Retina (tissue), 1 donor: ENCODE measurements around the gene CUEDC2.
"Not testable (repeated sequence)": the region's sequence is repeated elsewhere in the genome, so short reads cannot be mapped to it uniquely, and the experiment has no call there.

ENCODE experiments used
- DNase-seq: peaks from one replicate; pipeline ENCODE4 v3.0.0-alpha.2; 2016

The CUEDC2 gene

GRCh38 chr10:102454662-102455487, 22.5 kb upstream of the CUEDC2 start:
- DNase-seq: not testable (repeated sequence)

GRCh38 chr10:102453502-102453901, 21.1 kb upstream of the CUEDC2 start:
- no peak for DNase-seq

GRCh38 chr10:102452672-102453340, 20.4 kb upstream of the CUEDC2 start:
- DNase-seq: no peak

GRCh38 chr10:102451105-102451969, 19.0 kb upstream of the CUEDC2 start, which contains the start of gene C10orf95:
Gene C10orf95, minus strand, starts transcription at chr10:102451543. Its CDS starts 450 bp downstream, at chr10:102451093.
- DNase-seq: peak; percentile 74

- peak; percentile 84 for DNase-seq
These were observed 18.2 kb upstream of the CUEDC2 start for GRCh38 chr10:102450374-102451104.

GRCh38 chr10:102450124-102450373, 17.7 kb upstream of the CUEDC2 start:
- DNase-seq: no peak

GRCh38 chr10:102449321-102450123, 17.1 kb upstream of the CUEDC2 start:
- DNase-seq: peak; percentile 50

- DNase-seq: no peak
These were observed 12.5 kb upstream of the CUEDC2 start for GRCh38 chr10:102444851-102445250.

GRCh38 chr10:102438374-102438773, 6.0 kb upstream of the CUEDC2 start:
- DNase-seq: no peak

GRCh38 chr10:102437515-102437914, 5.1 kb upstream of the CUEDC2 start:
- DNase-seq: no peak

- no peak for DNase-seq
These were observed 3.9 kb upstream of the CUEDC2 start for GRCh38 chr10:102436312-102436711.

GRCh38 chr10:102435529-102436233, 3.3 kb upstream of the CUEDC2 start:
- no peak for DNase-seq

- no peak for DNase-seq
These were observed 2.7 kb upstream of the CUEDC2 start for GRCh38 chr10:102435133-102435497.

GRCh38 chr10:102434394-102435132, 2.2 kb upstream of the CUEDC2 start:
- DNase-seq: no peak

GRCh38 chr10:102433619-102434046, 1.3 kb upstream of the CUEDC2 start:
- no peak for DNase-seq

- DNase-seq: no peak
These were observed 786 bp downstream of the CUEDC2 start for GRCh38 chr10:102431452-102432124.

GRCh38 chr10:102429468-102429867, 2.9 kb downstream of the CUEDC2 start:
- no peak for DNase-seq

- DNase-seq: no peak
These were observed 5.5 kb downstream of the CUEDC2 start for GRCh38 chr10:102426803-102427287.

- DNase-seq: no peak
These were observed 6.9 kb downstream of the CUEDC2 start for GRCh38 chr10:102425444-102425843.

GRCh38 chr10:102424916-102425315, 7.5 kb downstream of the CUEDC2 start:
- no peak for DNase-seq
